HG03575 (cell line): Measurements from ENCODE around the gene TRPM2.
"Not testable (repeated sequence)": the region's sequence is repeated elsewhere in the genome, so short reads cannot be mapped to it uniquely, and the experiment has no call there.

Experiments
- ATAC-seq: cut with Tn5 transposase; IDR thresholded peaks from one replicate; pipeline ENCODE4 v1.9.1; 2021; ENCODE audit not compliant: unreplicated experiment, insufficient number of reproducible peaks, low FRiP score; ENCODE audit errors: extremely low read depth

The TRPM2 gene

DNA sequence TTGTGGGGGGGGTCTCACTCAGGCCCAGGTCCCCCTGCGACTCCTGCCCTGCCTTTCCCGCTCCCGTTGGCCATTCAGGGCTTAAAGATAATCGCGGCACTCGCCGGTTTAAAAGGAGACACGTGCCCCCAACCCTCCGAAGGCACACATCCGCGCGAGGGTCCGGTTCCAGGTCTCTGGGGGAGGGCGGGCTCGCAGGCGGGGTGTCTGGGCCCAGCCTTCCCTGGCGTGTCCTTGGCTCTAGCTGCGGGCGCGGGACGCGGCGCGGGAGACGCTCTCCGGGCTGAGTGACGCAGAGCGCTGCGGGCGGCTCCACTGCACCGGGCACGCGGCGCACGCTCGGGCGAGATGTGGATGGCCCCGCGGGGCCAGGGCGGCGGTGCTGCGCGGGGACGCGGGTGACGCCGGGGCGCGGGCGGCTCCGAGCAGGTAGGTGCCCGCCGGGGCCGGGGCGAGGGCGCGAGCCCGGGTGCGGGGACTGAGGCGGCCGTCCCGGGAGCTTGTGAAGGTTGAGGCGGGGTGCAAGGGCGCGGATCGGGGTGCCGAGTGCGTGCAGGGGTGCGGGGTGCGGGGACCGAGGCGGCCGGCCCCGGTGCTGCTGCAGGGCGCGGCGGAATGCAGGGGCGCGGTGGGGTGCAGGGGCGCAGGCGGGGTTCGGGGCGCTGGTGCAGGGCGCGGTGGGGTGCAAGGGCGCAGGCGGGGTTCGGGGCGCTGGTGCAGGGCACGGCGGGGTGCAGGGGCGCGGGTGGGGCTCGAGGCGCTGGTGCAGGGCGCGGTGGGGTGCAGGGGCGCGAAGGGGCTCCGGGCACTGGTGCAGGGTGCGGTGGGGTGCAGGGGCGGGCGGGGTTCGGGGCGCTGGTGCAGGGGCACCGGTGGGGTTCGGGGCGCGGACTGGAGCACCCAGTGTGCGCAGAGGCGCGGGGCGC, 3.3 kb upstream of the TRPM2 start:
- no peak for ATAC-seq

DNA sequence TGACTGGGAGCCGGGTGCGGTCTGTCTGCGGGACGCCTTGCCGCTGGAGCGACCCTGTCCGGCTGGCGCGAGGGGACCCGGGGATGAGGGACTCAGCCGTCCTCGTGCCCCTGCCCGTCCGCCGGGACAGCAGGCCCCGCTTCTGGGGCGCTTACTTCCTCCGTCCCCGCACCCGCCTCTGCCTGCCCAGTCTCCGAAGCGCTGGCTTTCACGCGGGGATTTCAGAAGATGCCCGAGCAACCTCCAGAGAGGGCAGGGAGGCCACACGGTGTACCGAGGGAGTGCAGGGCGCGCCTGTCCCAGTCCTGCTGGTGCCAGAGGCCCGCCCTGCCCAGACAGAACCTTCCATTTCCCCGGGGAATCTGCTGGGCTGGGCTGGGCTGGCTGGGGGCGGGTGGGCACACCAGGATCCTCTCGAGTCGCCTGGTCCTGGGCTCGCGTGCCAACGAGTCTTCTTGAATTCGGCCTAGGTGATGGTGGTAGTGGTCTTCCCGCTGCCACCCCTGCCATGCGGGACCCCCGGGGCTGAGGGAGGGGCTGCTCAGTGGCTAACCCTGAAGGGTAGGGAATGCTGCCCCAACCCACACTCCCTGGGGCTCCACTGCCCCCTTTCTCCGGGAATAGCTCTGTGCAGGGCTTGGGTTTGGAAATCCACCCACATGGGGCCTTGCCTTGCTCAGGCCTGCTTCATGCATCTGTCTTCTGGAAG, 2.5 kb upstream of the TRPM2 start:
- ATAC-seq, result no peak

DNA sequence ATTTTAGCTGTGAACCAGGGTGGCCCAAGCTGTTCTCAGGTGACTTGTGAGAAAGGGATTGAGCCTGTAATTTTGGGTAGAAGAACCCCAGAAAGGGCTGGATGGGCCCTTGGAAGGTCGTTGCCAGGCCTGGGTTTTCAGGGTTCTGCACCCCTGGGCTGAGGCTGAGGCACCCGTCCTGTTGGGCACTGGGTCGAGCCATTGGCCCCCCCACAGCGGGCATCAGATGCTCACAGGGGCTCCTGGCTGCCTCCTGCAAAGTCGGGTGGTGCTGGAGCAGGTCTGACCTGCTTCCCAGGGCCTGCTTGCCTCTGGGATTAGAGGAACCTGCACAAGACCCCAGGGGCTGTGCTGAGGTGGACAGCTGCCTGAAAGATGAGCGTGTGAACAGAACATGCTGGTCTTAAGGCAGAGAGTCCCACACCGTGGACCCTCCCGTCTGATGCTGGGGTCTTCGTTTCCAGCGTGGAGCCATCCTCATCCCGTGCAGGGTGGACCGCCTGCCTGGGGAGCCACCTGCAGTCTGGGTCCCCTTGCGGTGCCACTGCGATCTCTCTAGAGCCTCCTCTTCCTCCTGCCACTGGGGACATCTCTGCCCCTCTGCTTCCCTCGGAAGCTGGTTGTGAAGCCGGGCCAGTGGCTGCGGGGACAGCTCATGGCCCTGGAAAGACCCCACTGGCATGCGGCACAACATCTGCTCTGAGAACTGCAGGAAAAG, 1.7 kb upstream of the TRPM2 start:
- ATAC-seq, result no peak

DNA sequence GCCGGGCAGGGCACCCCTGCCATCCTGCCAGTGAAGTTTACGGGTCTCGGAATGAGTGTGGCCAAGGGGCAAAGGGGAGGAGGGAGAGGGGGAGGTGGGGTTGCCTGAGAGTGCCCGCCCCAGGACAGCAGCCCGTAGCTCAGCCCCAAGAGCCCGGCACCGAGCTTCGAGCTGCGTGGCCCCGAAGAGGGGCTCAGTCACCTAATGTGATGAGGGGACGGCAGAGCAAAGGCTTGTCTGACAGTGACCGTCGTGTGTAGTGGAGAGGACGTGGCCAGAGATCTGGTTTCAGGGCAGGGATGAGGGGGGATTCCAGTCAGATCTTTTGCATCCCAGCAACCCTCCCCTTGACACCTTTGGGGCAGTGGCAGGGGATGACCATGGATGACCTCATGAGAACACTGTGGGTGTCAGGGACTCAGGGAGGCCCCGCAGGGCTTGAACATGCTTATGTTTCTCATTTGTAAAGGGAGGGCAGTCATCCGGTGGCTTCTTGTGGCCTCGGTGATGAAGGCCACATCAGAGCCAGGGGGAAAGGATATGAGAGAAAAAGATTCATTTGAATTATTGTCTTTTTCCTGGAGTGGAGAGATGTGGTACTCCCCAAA, 1.1 kb upstream of the TRPM2 start:
- no peak for ATAC-seq

- ATAC-seq, result no peak
Observed at GRCh38 chr21:44354001-44354405, 582 bp downstream of the TRPM2 start.

DNA sequence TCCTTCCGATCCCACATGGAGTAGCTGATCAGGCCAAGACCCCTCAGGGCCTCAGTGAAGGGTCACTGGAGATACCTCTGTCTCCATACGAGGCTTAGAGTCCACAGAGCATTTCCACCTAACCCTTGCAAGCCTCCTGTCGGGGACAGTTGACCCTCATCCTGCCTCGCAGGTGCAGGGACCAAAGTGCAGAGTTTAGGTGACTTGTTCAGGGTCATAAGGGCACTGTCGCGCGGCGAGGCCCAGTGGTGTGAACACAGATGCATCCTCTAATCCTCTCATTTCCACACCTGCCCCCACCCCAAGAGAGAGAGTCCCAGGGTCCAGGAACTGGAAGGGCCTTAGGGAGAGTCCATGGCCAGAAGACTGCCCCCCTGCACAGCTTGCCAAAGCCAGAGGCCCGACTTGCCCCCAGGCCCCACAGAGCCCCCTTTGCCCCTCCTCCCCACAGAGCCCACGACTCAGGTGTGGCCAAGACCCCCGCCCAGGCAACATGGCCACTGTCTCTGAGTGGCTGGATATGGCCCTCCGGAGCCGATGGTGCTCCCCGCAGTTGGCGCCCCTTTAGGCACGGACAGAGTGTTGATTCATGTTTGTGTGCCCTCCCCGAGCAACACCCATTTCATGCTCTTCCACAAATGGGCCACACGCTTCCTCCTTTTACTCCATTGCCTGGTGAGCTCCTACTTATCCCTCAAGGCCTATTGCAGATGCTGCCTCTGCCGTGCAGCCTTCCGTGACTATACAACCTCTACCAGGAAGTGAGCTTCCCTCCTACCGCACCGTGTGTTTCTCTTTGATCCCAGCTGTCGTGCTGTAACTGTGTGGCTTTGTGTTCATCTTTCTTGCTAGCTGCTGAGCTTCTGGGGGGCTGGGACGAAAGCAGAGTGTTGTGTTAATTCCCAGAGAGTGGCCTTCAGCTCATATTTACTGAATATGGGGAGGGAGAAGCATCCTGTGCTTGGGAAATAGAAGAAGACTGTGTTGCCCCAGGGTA, 1.7 kb downstream of the TRPM2 start:
- ATAC-seq, result no peak

DNA sequence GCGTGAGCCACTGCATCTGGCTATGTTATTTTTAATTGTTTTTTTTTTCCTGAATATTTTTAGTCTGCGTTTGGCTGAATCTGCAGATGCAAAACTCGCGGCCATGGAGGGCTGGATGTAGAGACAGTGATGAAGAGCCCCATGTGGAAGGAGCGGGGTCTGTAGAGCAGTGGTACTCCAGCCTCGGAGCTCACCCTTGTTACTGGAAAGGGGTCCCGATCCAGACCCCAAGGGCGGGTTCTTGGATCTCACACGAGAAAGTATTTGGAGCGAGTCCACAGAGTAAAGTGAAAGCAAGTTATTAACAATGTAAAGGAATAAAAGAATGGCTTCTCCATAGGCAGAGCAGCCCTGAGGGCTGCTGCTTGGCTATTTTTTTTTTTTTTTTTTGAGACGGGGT, 2.7 kb downstream of the TRPM2 start:
- no peak for ATAC-seq

- no peak for ATAC-seq
Observed at GRCh38 chr21:44356636-44357035, 3.2 kb downstream of the TRPM2 start.

DNA sequence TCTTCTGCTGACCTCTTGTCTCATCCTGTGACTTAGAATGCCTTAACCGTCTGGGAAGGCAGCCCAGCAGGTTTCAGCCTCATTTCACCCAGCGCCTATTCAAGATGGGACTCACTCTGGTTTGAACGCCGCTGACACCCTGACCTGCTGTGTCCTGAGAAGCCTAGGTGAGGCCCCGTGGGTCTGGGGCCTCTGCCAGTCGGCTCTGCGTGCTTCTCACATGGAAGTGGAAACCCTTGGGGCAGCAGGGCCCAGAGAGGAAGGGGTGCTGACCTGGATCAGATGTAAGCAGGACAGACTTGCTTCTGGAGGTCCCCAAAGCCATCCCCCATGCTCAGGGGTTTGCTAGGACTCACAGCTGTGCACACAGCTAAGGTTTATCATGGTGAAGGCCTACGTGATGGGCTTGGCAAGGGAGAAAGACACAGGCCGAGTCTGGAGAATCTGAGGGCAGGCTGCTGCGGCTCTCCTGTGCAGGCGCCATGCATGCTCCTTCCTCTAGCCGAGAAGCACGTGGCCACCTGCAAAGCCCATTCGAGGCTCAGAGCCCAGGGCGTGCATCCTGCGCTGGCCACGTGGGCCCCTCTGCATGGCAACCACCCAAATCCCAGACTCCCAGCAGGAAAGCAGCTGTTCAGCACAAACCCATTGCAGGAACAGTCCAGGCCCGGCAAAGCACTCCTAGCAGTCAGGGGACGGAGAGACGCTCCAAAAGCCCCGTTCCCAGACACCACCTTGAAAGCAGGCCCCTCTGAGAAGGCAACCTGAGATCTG, 3.8 kb downstream of the TRPM2 start:
- no peak for ATAC-seq

DNA sequence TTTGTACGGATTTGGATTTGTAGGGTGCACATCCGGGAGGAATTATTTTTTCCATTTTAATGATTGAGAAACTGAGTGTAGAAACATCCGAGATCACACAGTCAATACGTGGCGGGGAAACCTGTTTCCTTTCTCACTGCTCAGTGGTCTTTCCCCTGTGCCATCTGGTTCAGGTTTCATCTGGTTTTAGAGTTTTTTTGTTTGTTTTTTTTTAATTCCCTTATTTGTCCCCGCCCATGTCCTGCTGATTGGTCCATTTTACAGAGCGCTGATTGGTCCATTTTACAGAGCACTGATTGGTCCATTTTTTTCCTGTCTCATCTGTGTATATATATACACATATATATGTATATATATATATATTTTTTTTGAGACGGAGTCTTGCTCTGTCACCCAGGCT, 6.0 kb downstream of the TRPM2 start:
- ATAC-seq, result no peak

GRCh38 chr21:44360159-44360558, 6.7 kb downstream of the TRPM2 start:
- no peak for ATAC-seq

DNA sequence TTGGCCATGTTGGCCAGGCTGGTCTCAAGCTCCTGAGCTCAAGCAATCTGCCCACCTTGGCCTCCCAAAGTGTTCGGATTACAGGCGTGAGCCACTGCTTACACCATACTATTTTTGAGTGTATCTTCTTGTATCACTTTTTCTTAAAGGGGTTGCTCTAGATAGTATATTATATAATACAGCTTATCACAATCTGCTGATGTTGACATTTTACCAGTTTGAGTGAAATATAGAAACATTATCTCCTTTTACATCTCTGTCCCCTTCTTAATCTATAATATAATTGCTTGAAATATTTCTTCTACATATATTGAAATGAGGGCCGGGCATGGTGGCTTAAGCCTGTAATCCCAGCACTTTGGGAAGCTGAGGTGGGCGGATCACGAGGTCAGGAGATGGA, 8.5 kb downstream of the TRPM2 start:
- not testable (repeated sequence) for ATAC-seq

GRCh38 chr21:44363278-44363677, 9.9 kb downstream of the TRPM2 start:
- ATAC-seq, result no peak

GRCh38 chr21:44364151-44365053, 11.0 kb downstream of the TRPM2 start:
- ATAC-seq, result no peak

DNA sequence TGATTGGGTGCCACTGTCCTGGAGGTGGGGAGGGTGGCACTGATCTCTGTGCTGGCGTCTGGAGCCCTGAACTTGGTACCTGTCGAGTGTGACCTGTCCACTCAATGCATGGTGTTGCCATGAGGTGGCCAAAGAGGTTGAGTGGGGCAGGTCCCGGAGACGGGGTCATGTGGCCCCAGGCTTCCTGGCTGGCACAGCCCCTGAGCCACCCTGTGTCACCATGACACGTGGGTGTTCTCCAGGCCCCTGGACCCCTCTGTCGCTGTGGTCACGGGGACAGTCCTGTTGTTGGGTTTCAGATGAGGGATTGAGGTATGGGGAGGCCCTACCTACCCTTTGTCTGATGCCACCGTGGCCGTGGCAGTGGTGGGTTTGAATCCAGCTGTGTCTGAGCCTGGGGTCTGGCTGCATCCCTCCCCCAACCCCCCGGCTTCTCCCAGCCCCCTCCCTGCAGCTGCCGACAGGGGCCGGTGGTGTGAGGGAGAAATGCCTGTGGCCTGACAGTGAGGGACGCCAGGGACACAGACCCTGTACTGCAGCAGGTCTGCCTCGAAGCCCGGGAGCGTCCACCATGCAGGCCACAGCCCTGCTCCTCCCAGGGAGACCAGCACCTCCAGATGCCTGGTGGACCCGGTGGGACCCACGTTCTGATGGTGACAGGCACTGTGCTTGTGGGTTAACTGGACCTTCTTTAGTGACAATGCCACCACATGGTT, 12.0 kb downstream of the TRPM2 start:
- no peak for ATAC-seq

- ATAC-seq, result no peak
Observed at GRCh38 chr21:44365967-44366585, 12.7 kb downstream of the TRPM2 start.
